ENCODE measurements around the gene FAM117A.
"Not testable (repeated sequence)": the region's sequence is repeated elsewhere in the genome, so short reads cannot be mapped to it uniquely, and the experiment has no call there.

Gene FAM117A

GRCh38 chr17:49674507-49674906 lies 89.4 kb downstream of the FAM117A start:
- TF ChIP-seq CTCF (conservative IDR thresholded peaks at IDR 0.05; ENCODE audit: low read depth): no peak
- ChIA-PET POLR2A (ENCODE audit: low non-redundant PET) (no interaction called here), CTCF (interaction anchor here (0.7 kb wide), 1 partner anchor 25 kb away, joined by 4 read pairs; no protein-coding TSS in a partner anchor)
- no peak for DNase-seq (ENCODE audit: low spot score)
- H3K27ac ChIP-seq: no peak overlapping the region

GRCh38 chr17:49673679-49674078 lies 90.3 kb downstream of the FAM117A start:
- CTCF ChIA-PET: interaction anchor here (0.6 kb wide), 1 partner anchor 19 kb away, joined by 3 read pairs; no protein-coding TSS in a partner anchor
- POLR2A ChIA-PET (ENCODE audit: low non-redundant PET): not testable (repeated sequence)

GRCh38 chr17:49670641-49671040 lies 93.3 kb downstream of the FAM117A start:
- TF ChIP-seq CTCF (conservative IDR thresholded peaks at IDR 0.05; ENCODE audit: low read depth): no peak
- DNase-seq (ENCODE audit: low spot score): no peak
- CTCF ChIA-PET: interaction anchor here (0.6 kb wide), 1 partner anchor 227 kb away, joined by 3 read pairs; no protein-coding TSS in a partner anchor
- H3K27ac ChIP-seq: no peak overlapping the region
- POLR2A ChIA-PET (ENCODE audit: low non-redundant PET): no interaction called here

More at GRCh38 chr17:49673679-49674078, 90.3 kb downstream of the FAM117A start:
- not testable (repeated sequence) for DNase-seq (ENCODE audit: low spot score); H3K27ac ChIP-seq

GRCh38 chr17:49670002-49670401 lies 93.9 kb downstream of the FAM117A start:
- ChIA-PET POLR2A (ENCODE audit: low non-redundant PET) (no interaction called here), CTCF (no interaction called here)
- no peak overlapping the region for H3K27ac ChIP-seq
- no peak for DNase-seq (ENCODE audit: low spot score)
- TF ChIP-seq CTCF (conservative IDR thresholded peaks at IDR 0.05; ENCODE audit: low read depth): no peak

GRCh38 chr17:49667854-49668253 lies 96.1 kb downstream of the FAM117A start:
- TF ChIP-seq CTCF (conservative IDR thresholded peaks at IDR 0.05; ENCODE audit: low read depth): no peak
- ChIA-PET CTCF (interaction anchor here (0.6 kb wide), 1 partner anchor 99 kb away, joined by 8 read pairs; no protein-coding TSS in a partner anchor), POLR2A (ENCODE audit: low non-redundant PET) (no interaction called here)
- DNase-seq (ENCODE audit: low spot score): no peak
- H3K27ac ChIP-seq: no peak overlapping the region

GRCh38 chr17:49664706-49665211 lies 99.2 kb downstream of the FAM117A start:
- ChIA-PET CTCF (interaction anchor here (0.7 kb wide), 1 partner anchor 9 kb away, joined by 5 read pairs; no protein-coding TSS in a partner anchor), POLR2A (ENCODE audit: low non-redundant PET) (no interaction called here)
- H3K27ac ChIP-seq: no peak overlapping the region
- TF ChIP-seq CTCF (conservative IDR thresholded peaks at IDR 0.05; ENCODE audit: low read depth): no peak
- DNase-seq (ENCODE audit: low spot score): no peak

Measured in RWPE1 (cell line).